Islet of Langerhans (tissue), 1 donor: ENCODE results near the gene GPRIN2.
"Not testable (repeated sequence)": the region's sequence is repeated elsewhere in the genome, so short reads cannot be mapped to it uniquely, and the experiment has no call there.

Experiments
- FAIRE-seq: peaks from one replicate; lab custom pipeline; 2011; peaks lifted over from hg19 to GRCh38; lab: Jason Lieb, UNC

Gene GPRIN2

DNA sequence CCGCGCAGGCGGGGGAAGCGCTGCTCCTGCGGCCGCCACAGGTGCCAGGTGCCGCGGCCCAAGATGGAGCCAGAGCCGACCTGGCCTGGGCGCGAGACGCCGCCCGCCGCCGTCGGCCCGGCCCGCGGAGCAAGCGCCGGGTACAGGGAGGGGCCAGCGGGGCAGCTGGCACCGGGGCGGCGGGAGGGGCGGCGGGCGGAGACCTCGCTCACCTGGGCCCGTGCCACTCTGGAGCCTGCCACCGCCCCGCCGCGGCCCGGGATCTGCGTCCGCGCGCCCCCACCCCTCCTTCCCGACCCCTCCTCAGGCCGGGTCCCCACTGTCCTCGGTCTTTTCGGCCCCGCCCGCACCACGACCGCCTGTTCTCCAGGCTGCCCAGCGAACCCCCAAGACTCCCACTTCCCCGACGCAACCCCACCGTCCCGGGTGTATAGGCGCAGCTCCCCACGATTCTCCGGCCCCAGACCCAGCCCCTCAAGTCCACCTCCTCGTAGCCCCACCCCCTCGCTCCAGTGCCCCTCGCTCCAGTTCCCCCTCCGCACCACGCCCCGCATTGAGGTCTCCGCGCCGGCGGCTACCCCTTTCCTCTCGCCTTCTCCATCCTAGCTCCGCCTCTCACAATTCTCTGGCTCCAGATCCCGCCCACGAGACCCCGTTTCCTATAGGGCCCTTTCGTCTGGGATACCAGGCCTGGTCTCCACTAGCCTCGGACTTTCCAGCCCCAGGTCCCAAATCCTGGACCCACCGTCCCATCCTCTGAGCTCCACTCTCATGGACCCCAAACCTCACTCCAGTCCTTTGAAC is at the start of gene GPRIN2:
Gene GPRIN2 (minus strand): TSS at position 144 of the 804 bp plus-strand sequence. CDS start 5,922 bp downstream, outside the sequence.
- no peak for FAIRE-seq

DNA sequence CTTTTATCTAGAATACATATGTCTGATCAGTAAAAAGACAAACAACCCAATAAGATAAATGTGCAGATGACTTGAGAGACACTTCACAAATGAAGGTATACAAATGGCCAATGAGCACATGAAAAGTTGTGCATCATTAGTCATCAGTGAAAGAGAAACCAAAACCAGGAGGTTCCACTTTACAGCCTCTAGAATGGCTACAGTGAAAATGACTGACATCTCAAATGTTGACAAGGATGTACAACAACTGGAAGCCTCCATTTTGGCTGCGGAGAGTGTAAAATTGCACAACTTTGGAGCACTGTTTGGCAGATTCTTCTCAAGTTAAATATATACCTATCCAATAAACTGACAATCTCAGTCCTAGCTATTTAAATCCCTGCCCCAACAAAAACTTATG is 44.1 kb upstream of the GPRIN2 start:
- FAIRE-seq = not testable (repeated sequence)

GRCh38 chr10:46597616-46598246 is 41.3 kb upstream of the GPRIN2 start:
- FAIRE-seq = not testable (repeated sequence)

DNA sequence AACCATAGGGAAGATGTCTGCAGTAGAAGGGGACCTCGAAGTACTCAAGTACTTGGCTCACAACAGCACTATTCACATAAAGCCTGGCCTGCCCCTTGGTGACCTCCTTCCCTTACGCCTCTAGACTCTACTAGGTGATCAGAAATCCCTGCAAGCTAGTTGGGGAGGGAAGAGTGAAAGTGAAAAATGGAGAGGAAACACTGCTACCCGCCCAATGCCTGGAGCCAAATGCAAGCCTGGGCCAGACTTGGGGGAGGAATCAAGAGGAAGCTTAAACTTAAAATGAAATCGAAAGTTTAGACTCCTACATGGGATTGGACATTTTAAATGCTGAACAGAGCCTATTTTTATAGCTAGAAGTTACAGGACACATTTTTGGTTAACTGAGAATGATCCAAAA is 40.1 kb upstream of the GPRIN2 start:
- not testable (repeated sequence) for FAIRE-seq

GRCh38 chr10:46594453-46595063 is 38.1 kb upstream of the GPRIN2 start:
- FAIRE-seq = not testable (repeated sequence)

- not testable (repeated sequence) for FAIRE-seq
Measured at GRCh38 chr10:46593307-46593706, 36.8 kb upstream of the GPRIN2 start.

GRCh38 chr10:46591053-46591452 is 34.6 kb upstream of the GPRIN2 start:
- not testable (repeated sequence) for FAIRE-seq

- not testable (repeated sequence) for FAIRE-seq
Measured at GRCh38 chr10:46589589-46589988, 33.1 kb upstream of the GPRIN2 start.

- not testable (repeated sequence) for FAIRE-seq
Measured at GRCh38 chr10:46588221-46588620, 31.8 kb upstream of the GPRIN2 start.

DNA sequence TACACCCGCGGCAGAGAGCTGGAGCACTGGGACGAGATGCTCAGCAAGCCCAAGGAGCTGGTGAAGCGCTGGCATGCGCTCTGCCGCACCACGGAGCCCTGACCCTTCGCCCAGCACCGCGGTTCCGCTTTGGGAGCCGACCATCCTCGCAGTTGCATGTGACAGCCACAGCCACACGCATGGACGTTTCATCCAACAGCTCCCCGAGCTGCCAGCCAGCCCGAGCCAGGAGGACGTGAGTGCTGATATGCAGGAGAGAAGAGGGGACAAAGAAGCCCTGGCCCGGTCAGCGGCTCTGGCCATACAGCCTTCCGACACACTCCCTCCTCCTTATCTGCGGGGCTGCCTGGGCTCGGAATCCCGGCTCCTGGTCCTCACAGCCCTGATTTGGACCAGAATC is 31.1 kb upstream of the GPRIN2 start:
- FAIRE-seq = not testable (repeated sequence)

DNA sequence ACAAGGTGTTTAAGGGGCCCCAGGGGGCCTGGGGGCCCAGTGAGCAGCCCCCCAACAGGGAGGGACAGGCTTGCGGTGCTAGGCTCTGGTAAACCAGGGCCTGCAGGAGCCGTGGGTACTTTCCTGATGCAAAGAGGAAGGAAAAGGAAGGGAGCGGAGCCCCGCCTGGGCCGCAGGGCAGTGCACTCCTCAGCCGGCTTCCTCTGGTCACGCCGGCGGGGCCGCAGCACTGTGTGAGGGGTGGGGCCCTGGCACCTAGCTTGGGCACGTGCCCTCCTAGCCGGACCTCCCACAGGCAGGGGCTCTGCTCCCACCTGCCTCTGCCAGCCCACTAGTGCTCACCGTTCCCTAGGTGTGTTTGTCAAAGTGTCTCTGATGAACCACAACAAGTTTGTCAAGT is 28.8 kb upstream of the GPRIN2 start:
- not testable (repeated sequence) for FAIRE-seq

DNA sequence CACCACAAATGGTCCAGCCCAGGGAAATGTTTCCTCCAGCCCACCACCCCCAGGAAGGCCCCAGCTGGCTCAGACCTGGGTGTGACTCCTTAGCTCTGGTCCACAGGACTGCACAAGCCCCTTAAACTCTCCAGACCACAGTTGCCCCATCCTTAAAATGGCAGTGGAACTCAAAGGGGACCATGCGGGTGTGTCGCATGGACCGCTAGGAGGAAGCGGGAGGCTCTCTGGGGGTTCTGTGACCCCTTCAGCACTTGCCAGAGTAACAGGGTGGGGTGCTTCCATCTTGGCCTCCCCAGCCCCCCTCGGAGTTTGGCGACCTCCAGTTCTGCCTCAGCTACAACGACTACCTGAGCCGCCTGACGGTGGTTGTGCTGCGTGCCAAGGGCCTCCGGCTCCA is 27.7 kb upstream of the GPRIN2 start:
- not testable (repeated sequence) for FAIRE-seq

DNA sequence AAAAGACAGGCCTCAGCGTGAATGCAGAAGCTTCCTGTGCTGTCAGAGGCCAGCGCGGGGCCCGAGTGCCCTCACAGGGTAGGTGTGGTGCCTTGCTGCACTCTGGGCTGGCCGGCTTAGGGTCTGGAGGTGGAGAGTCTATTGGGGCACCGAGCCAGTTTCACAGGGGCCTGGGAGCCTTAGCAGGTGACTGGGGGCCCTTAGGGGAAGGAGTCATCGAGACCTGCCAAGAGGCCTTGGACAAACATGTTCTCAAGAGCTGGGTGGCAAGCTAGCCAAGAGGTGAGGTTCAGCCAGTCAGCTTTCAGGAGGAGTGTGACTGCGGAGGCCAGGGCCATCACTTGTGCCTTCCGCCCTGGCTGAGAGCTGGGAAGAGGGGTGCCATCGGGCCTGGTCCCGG is 26.1 kb upstream of the GPRIN2 start:
- FAIRE-seq = not testable (repeated sequence)

GRCh38 chr10:46581997-46582396 is 25.5 kb upstream of the GPRIN2 start:
- not testable (repeated sequence) for FAIRE-seq

- FAIRE-seq = not testable (repeated sequence)
Measured at GRCh38 chr10:46579378-46579777, 22.9 kb upstream of the GPRIN2 start.

DNA sequence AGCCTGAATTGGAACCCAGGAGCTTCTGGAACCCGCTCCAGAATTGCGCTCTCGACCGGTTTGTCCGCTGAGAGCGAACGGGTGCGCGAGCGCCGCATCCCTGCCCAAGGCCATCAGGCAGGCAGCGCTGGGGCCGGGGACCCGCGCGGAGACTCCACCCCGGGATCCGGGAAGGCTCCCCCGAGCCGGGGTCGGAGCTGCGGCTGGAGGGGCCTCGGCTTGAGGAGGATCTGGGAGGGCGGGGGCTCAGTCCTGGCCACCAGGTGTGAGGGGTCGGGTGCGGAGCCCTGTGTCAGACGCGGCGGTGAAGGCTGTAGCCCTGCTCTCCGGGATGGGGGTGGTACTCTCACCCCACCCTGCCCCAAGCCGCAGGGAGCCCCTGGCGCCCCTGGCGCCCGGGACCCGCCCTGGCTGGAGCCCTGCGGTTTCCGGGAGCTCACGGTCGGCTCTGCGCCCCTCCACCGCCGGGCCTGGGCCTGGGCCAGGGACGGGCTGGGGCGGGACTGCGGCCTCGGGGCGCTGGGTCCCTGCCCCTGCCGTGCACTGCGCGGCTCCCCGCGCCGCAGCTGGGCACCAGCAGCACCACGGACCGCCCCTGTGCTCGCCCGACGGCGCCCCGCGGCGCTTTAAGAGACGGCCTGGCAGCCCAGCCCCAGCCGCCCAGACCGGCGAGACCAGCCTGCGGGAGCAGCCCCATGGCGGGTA is 22.2 kb upstream of the GPRIN2 start, which contains the start of gene SYT15:
Gene SYT15 (plus strand): TSS at position 655 of the 705 bp plus-strand sequence. CDS start 41 bp downstream, at position 696.
- FAIRE-seq = not testable (repeated sequence)

DNA sequence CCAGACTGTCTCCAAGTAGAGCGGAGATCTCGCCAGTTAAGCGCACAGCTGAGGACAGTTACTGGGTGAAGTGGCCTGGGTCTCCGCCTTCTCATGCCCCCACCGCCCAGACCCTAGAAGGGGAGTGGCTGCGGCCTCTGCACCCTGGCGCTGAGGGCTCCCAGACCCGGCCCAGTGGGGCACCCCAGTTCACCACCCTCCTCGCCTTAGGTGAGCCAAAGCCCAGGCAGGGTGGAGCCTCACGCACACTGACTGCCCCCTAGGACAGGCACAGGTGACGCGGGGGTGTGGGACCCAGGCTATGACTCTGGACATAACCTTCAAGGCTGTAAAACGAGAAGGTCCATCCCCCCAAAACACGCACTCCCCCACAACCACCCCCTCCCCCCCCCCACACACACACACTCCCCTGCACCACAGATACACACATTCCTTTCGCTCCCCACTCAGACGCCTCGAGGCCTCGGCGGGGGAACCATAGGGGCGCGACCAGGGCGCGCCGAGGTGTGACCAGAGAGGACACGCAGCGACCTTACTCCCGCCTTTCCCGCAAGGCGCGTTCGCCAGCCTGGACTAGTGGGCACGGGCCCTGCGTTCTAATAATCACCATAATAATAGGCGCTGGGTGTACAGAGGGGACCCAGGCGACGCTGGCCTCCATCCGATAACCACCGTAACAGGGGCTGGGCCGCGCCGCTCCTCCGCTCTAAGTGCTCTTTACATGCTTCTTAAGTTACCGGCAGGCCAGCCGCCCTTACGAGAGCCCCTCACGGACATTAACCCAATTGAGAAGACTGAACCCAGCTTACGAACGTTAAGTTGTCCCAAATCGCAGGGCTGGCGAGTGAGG is 21.4 kb upstream of the GPRIN2 start:
- FAIRE-seq = not testable (repeated sequence)

- not testable (repeated sequence) for FAIRE-seq
Measured at GRCh38 chr10:46573884-46574283, 17.4 kb upstream of the GPRIN2 start.

GRCh38 chr10:46573314-46573713 is 16.9 kb upstream of the GPRIN2 start:
- not testable (repeated sequence) for FAIRE-seq

DNA sequence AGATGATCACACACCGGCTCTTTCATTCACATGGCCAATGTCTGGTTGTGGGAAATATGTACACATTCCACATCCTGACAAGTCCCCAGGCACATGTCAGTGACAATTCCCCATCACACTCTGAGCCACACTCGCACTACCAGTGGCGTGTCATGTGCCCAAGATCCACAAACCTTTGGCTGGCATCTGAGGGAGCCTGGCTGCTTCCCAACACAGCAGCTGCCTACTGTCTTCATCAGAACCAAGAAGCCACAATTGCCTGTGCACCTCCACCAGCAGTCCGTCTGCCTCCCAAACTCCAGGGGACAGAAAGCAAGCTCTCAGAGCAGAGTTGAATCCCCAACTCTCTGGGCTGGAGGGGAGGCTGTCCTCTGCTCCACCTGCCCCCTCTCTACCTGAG is 16.3 kb upstream of the GPRIN2 start:
- FAIRE-seq = not testable (repeated sequence)

DNA sequence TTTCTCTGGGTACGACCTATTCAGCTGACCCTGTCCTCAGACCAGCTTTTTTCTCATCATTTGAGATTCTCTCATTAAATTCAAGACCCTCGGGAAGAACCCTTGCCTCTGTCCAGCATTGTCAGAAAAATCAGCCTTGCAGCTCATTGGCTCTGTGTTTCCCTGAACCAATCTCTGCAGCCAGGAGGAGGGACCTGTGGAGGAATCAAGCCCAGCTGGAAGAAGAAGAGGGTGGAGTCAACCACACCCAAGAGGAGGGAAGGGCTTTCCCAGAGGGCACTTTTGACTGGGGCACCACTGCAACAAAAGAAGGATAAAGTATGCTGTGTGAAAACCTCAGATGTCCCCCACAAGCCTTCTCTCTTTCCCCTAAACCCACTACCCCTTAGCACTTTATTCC is 14.2 kb upstream of the GPRIN2 start:
- FAIRE-seq = not testable (repeated sequence)
